HepG2 (cell line): Measurements from ENCODE around the gene SNX21. TPM values are rescaled to one million over a fixed set of nuclear protein-coding genes. Genes with fewer than 3 reads are reported as not detected.
A peak's percentile ranks its signal among the peaks of the same experiment; 100 is the strongest.

Experiments
- AHR ChIP-seq: IDR thresholded peaks from 2 replicates; pipeline ENCODE4 v1.6.1; 2018; ENCODE audit warnings: missing genetic modification reagents, missing compliant biosample characterization
- ATF7-NPFF ChIP-seq: sonication (generic); formaldehyde crosslinking; IDR thresholded peaks from 2 replicates; pipeline ENCODE4 v1.8.1; 2023; ENCODE audit warnings: mild to moderate bottlenecking, low read depth, missing genetic modification reagents, moderate library complexity
- CBX1 ChIP-seq: IDR thresholded peaks from one replicate; pipeline ENCODE4 v1.6.1; 2016; ENCODE audit warnings: antibody characterized with exemption, low read depth
- ELF4 ChIP-seq: sonication (generic); formaldehyde crosslinking; IDR thresholded peaks from 2 replicates; pipeline ENCODE4 v1.5.0; 2020; ENCODE audit warnings: missing genetic modification reagents, mild to moderate bottlenecking, moderate library complexity, borderline replicate concordance
- GABPB1 ChIP-seq: IDR thresholded peaks from 2 replicates; pipeline ENCODE4 v1.6.1; 2016; ENCODE audit warnings: mild to moderate bottlenecking, missing genetic modification reagents, moderate library complexity, missing compliant biosample characterization
- JUNB ChIP-seq: sonication (generic); formaldehyde crosslinking; IDR thresholded peaks from 2 replicates; pipeline ENCODE4 v1.8.0; 2022; ENCODE audit warnings: missing genetic modification reagents, mild to moderate bottlenecking, borderline replicate concordance
- KLF11 ChIP-seq: IDR thresholded peaks from 2 replicates; pipeline ENCODE4 v1.6.1; 2016; ENCODE audit warnings: missing compliant biosample characterization
- KLF12 ChIP-seq: sonication (generic); formaldehyde crosslinking; IDR thresholded peaks from 2 replicates; pipeline ENCODE4 v1.4.0; 2020; ENCODE audit warnings: missing genetic modification reagents, borderline replicate concordance
- MAFK ChIP-seq, 2 experiments: IDR thresholded peaks in 1 of 2; conservative IDR thresholded peaks in 1 of 2; 2 replicates each; pipeline ENCODE4 v1.6.1; 2011; ENCODE audit warnings: improper control_type of control experiment in 2 of 2, low read length in 2 of 2
- NAIF1 ChIP-seq: sonication (generic); formaldehyde crosslinking; IDR thresholded peaks from 2 replicates; pipeline ENCODE4 v1.5.0; 2020; ENCODE audit warnings: mild to moderate bottlenecking, missing genetic modification reagents, borderline replicate concordance
- NCOR1 ChIP-seq: fragments of 200-600 bp; sonication (generic); IDR thresholded peaks from 2 replicates; pipeline ENCODE4 v1.7.0; 2017; ENCODE audit warnings: antibody characterized with exemption, low read length, borderline replicate concordance
- NFYB ChIP-seq: sonication (generic); formaldehyde crosslinking; IDR thresholded peaks from 2 replicates; pipeline ENCODE4 v1.4.0; 2020; ENCODE audit warnings: missing genetic modification reagents
- TAF15 ChIP-seq: fragments of 200-400 bp; formaldehyde crosslinking; IDR thresholded peaks from one replicate; pipeline ENCODE4 v1.6.1; 2018; ENCODE audit warnings: mild to moderate bottlenecking, low read depth, low read length; ENCODE audit not compliant: poor library complexity, severe bottlenecking
- TCF7 ChIP-seq: sonication (generic); IDR thresholded peaks from 2 replicates; pipeline ENCODE4 v1.6.1; 2016; ENCODE audit warnings: antibody characterized with exemption, low read depth
- ZNF24 ChIP-seq: fragments of 450-650 bp; IDR thresholded peaks from 2 replicates; pipeline ENCODE4 v1.6.1; 2017; ENCODE audit warnings: antibody characterized with exemption, mild to moderate bottlenecking
- ZNF432 ChIP-seq: sonication (generic); formaldehyde crosslinking; IDR thresholded peaks from 2 replicates; pipeline ENCODE4 v1.5.0; 2020; ENCODE audit warnings: missing genetic modification reagents, mild to moderate bottlenecking, borderline replicate concordance
- ZNF629 ChIP-seq: sonication (generic); formaldehyde crosslinking; conservative IDR thresholded peaks from 2 replicates; pipeline ENCODE4 v1.5.0; 2020; ENCODE audit warnings: missing genetic modification reagents
- ZNF720 ChIP-seq: sonication (generic); formaldehyde crosslinking; IDR thresholded peaks from 2 replicates; pipeline ENCODE4 v1.4.0; 2020; ENCODE audit warnings: missing genetic modification reagents
- polyA plus RNA-seq, 8 experiments: library from polyadenylated mRNA; depleted of rRNA in 3 of 8; stranded (reverse) in 7 of 8; unstranded in 1 of 8; fragments of >200 nt; fragmentation: Illumina TruSeq in 4 of 8; extraction: Trizol in 4 of 8; gene quantifications; 2 replicates each; pipeline versions ENCODE4 v1.2.1 to v1.2.3, GENCODE V29; 2011 to 2016; ENCODE audit warnings: low read depth in 4 of 8, missing spikeins in 1 of 8, mixed read lengths in 1 of 8; ENCODE audit not compliant: insufficient read depth in 1 of 8
- total RNA-seq, 5 experiments: library from RNA; depleted of rRNA; stranded (reverse); fragments of >200 nt; fragmentation: Illumina TruSeq; extraction: Trizol; gene quantifications; 2 replicates each; pipeline ENCODE4 v1.2.3, GENCODE V29; 2016; ENCODE audit warnings: low read depth in 1 of 5
- TF ChIP-seq, protein P1 (sequence below): sonication (generic); formaldehyde crosslinking; IDR thresholded peaks from 2 replicates; pipeline ENCODE4 v1.4.0; 2020; ENCODE audit warnings: missing genetic modification reagents, mild to moderate bottlenecking, borderline replicate concordance
- TF ChIP-seq, protein P2 (sequence below): sonication (generic); formaldehyde crosslinking; IDR thresholded peaks from 2 replicates; pipeline ENCODE4 v1.9.0; 2021; ENCODE audit warnings: missing genetic modification reagents, borderline replicate concordance
- TF ChIP-seq, protein P3 (sequence below): sonication (generic); formaldehyde crosslinking; conservative IDR thresholded peaks from 2 replicates; pipeline ENCODE4 v1.8.0; 2022; ENCODE audit warnings: mild to moderate bottlenecking, moderate library complexity, missing genetic modification reagents
- TF ChIP-seq, protein P4 (sequence below): sonication (generic); formaldehyde crosslinking; IDR thresholded peaks from 2 replicates; pipeline ENCODE4 v1.5.0; 2020; ENCODE audit warnings: missing genetic modification reagents

Gene SNX21
- total and polyA plus RNA-seq, 2 of the 13 experiments (the other 11 are each of a cell fraction or from before 2014, with no cell fraction given) = 7.7 to 12.8 TPM

DNA sequence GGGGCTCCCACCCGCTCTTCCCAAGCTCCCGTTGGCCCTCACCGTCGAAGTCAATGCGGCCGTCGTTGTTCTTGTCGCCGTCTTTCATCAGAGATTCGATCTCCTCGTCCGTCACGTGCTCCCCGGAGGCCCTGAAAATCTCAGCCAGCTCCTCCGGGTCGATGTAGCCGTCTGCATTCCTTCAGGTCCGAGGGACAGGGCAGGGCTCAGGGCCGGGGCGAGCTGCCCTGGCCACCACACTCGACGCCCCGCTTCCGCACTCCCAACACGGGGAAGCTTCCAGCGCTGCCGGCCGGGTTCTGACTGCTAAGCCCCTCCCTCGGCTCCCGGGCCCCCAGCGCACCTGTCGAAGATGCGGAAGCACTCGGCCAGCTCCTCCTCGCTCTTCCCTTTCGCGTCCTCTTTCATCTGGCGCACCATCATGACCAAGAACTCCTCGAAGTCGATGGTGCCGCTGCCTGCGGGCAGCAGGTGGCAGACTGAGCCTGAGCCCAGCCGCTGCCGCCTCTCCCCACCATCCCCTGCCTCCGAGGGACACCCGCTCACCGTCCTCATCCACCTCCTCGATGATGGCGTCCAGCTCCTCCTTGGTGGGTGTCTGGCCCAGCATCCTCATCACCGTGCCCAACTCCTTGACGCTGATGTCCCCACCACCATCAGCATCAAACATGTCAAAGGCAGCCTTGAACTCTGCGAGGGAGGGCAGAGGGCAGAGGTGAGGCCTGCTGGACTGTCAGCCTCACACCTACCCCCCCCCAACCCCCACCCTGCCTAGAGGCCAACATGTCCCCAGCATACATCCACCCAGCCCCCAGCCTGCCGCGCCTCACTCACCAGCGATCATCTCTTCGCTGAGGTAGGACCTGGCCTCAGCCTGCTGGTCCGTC, 9.4 kb upstream of the SNX21 start (continued):
- TF ChIP-seq, protein P1, sequence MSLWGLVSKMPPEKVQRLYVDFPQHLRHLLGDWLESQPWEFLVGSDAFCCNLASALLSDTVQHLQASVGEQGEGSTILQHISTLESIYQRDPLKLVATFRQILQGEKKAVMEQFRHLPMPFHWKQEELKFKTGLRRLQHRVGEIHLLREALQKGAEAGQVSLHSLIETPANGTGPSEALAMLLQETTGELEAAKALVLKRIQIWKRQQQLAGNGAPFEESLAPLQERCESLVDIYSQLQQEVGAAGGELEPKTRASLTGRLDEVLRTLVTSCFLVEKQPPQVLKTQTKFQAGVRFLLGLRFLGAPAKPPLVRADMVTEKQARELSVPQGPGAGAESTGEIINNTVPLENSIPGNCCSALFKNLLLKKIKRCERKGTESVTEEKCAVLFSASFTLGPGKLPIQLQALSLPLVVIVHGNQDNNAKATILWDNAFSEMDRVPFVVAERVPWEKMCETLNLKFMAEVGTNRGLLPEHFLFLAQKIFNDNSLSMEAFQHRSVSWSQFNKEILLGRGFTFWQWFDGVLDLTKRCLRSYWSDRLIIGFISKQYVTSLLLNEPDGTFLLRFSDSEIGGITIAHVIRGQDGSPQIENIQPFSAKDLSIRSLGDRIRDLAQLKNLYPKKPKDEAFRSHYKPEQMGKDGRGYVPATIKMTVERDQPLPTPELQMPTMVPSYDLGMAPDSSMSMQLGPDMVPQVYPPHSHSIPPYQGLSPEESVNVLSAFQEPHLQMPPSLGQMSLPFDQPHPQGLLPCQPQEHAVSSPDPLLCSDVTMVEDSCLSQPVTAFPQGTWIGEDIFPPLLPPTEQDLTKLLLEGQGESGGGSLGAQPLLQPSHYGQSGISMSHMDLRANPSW (CRISPR knock-in tag) = no peak
- TF ChIP-seq KLF11 (CRISPR knock-in tag) (no peak), CBX1 (no peak), ZNF720 (no peak), AHR (no peak), NAIF1 (CRISPR knock-in tag) (no peak), ELF4 (no peak), MAFK (conservative IDR thresholded peaks at IDR 0.05 in 1 of 2, IDR thresholded peaks at IDR 0.05 in 1 of 2; ENCODE audit: low read length in 2 of 2) (no peak), TAF15 (no peak), ZNF629 (no peak), KLF12 (CRISPR knock-in tag) (no peak), ATF7-NPFF (CRISPR knock-in tag) (no peak), JUNB (no peak), TCF7 (no peak), ZNF24 (no peak), ZNF432 (CRISPR knock-in tag) (no peak), NFYB (CRISPR knock-in tag) (no peak), NCOR1 (no peak), GABPB1 (CRISPR knock-in tag) (peak; percentile 56; the same call in 1 of the 2 replicates)
- TF ChIP-seq, protein P2, sequence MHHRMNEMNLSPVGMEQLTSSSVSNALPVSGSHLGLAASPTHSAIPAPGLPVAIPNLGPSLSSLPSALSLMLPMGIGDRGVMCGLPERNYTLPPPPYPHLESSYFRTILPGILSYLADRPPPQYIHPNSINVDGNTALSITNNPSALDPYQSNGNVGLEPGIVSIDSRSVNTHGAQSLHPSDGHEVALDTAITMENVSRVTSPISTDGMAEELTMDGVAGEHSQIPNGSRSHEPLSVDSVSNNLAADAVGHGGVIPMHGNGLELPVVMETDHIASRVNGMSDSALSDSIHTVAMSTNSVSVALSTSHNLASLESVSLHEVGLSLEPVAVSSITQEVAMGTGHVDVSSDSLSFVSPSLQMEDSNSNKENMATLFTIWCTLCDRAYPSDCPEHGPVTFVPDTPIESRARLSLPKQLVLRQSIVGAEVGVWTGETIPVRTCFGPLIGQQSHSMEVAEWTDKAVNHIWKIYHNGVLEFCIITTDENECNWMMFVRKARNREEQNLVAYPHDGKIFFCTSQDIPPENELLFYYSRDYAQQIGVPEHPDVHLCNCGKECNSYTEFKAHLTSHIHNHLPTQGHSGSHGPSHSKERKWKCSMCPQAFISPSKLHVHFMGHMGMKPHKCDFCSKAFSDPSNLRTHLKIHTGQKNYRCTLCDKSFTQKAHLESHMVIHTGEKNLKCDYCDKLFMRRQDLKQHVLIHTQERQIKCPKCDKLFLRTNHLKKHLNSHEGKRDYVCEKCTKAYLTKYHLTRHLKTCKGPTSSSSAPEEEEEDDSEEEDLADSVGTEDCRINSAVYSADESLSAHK (CRISPR knock-in tag) = no peak
- TF ChIP-seq, protein P3, sequence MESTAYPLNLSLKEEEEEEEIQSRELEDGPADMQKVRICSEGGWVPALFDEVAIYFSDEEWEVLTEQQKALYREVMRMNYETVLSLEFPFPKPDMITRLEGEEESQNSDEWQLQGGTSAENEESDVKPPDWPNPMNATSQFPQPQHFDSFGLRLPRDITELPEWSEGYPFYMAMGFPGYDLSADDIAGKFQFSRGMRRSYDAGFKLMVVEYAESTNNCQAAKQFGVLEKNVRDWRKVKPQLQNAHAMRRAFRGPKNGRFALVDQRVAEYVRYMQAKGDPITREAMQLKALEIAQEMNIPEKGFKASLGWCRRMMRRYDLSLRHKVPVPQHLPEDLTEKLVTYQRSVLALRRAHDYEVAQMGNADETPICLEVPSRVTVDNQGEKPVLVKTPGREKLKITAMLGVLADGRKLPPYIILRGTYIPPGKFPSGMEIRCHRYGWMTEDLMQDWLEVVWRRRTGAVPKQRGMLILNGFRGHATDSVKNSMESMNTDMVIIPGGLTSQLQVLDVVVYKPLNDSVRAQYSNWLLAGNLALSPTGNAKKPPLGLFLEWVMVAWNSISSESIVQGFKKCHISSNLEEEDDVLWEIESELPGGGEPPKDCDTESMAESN (CRISPR knock-in tag) = no peak
- TF ChIP-seq, protein P4, sequence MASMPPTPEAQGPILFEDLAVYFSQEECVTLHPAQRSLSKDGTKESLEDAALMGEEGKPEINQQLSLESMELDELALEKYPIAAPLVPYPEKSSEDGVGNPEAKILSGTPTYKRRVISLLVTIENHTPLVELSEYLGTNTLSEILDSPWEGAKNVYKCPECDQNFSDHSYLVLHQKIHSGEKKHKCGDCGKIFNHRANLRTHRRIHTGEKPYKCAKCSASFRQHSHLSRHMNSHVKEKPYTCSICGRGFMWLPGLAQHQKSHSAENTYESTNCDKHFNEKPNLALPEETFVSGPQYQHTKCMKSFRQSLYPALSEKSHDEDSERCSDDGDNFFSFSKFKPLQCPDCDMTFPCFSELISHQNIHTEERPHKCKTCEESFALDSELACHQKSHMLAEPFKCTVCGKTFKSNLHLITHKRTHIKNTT (CRISPR knock-in tag) = no peak
